Epithelial cell of proximal tubule (primary cell): ENCODE results near the gene DIPK1B. TPM values are rescaled to one million over a fixed set of nuclear protein-coding genes. Genes with fewer than 3 reads are reported as not detected.
"Not testable (repeated sequence)": the region's sequence is repeated elsewhere in the genome, so short reads cannot be mapped to it uniquely, and the experiment has no call there.

Source experiments
- DNase-seq: peaks from one replicate; pipeline ENCODE4 v3.0.0-alpha.2; 2011; ENCODE audit warnings: low read depth
- H3K4me3 ChIP-seq: 2 replicates; pipeline ENCODE4 v1.5.1; 2011; ENCODE audit warnings: low read depth, mild to moderate bottlenecking, low read length
- total RNA-seq: library from RNA; depleted of rRNA; stranded (reverse); fragments of >200 nt; gene quantifications from 2 replicates; pipeline ENCODE4 v1.2.3, GENCODE V29; 2015
- TF ChIP-seq, protein P1 (sequence below): conservative IDR thresholded peaks from 2 replicates; pipeline ENCODE4 v1.5.1; 2012; ENCODE audit warnings: low read depth, mild to moderate bottlenecking, low read length

DIPK1B gene
- total RNA-seq, 1 donor from 2014 or later, result 20.3 TPM

DNA sequence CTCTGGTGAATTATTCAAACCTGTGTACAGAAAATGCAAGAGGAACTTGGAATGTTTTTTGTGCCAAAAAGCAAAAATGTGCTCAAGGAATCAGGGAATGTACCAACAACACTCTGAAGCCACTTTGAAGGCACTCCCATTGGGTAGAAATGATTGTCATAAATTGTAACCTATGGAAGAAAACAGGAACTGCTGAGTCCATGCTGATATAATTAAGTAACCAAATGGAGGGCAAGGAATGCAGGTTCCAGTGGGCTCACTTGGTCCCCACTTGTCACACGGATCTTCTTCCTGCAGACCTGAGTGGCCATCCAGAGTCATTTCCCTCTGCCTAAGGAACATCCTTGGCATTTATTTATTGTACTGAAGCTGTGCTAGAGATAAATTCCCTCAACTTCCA, 38.9 kb downstream of the DIPK1B start:
- TF ChIP-seq, protein P1, sequence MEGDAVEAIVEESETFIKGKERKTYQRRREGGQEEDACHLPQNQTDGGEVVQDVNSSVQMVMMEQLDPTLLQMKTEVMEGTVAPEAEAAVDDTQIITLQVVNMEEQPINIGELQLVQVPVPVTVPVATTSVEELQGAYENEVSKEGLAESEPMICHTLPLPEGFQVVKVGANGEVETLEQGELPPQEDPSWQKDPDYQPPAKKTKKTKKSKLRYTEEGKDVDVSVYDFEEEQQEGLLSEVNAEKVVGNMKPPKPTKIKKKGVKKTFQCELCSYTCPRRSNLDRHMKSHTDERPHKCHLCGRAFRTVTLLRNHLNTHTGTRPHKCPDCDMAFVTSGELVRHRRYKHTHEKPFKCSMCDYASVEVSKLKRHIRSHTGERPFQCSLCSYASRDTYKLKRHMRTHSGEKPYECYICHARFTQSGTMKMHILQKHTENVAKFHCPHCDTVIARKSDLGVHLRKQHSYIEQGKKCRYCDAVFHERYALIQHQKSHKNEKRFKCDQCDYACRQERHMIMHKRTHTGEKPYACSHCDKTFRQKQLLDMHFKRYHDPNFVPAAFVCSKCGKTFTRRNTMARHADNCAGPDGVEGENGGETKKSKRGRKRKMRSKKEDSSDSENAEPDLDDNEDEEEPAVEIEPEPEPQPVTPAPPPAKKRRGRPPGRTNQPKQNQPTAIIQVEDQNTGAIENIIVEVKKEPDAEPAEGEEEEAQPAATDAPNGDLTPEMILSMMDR, result no peak
- H3K4me3 ChIP-seq, result no peak overlapping the region
- DNase-seq, result no peak

DNA sequence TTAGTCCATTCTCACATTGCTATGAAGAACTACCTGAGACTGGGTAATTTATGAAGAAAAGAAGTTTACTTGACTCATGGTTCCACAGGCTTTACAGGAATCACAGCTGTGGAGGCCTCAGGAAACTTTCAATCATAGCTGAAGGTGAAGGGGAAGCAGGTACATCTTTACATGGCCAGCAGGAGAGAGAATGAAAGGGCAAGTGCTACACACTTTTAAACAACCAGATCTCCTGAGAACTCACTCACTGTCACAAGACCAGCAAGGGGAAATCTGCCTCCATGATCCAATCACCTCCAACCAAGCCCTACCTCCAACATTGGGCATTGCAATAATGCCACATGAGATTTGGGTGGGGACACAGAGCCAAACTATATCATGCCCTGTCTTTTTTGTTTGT, 39.4 kb downstream of the DIPK1B start:
- DNase-seq, result no peak
- TF ChIP-seq, protein P1, result no peak
- no peak overlapping the region for H3K4me3 ChIP-seq

DNA sequence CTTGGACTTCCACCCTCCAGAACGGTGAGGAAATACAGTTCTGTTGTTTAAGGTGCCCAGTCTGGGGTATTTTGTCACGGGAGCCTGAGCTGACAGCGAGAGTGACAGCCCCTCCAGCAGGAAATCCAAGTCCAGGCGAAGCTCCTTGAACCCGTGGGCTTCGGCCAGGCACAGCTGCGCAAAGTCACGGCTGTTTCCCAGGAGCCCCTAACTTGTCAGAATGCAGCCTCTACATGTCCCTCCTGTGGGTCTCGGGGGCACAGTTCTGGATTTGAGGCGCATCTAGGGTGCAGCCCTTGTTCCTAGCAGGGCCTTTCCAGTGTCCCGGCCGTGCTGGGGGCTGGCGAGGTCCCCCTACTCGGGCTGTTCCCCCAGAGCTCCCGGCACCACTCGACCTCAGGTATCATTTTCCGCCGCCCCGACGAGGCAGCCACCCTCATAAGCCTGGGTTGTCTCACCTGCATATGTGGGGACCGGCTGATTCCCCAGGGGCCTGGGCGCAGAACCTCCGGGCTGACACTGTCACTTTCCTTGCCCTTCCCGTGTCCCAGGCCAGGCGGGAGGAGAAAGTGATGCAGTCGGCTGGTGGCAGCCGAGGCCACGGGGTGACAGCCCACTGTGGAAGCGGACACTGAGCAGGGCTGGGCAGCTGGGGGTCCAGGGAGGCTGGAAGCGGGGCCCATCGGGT, 41.1 kb downstream of the DIPK1B start:
- DNase-seq, result no peak
- no peak overlapping the region for H3K4me3 ChIP-seq
- TF ChIP-seq, protein P1, result no peak

DNA sequence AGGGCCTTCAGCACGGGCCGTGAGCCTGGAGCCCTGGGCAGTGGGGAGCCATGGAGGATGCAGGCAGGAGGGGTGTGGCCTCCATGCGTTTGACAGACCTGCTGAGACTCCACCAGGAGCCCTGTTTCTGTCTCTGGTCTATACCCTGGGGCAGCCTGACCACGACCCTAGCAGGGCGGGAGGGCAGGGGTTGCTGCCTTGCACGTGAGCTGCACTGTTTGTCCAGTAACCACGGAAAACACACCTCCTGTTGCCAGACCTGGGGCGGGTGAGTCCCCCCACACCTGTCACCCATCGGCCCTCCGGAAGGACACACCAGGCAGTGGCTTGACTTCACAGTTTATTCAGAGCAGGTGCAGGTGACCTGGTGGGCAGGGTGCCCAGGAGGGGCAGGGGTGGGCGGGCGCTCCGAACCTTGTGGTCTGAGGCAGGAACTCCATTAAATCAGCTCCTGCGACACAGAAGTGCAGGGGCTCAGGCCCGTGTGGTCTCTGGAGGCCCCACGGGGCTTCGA, 41.7 kb downstream of the DIPK1B start:
- no peak overlapping the region for H3K4me3 ChIP-seq
- DNase-seq, result no peak
- TF ChIP-seq, protein P1, result no peak

DNA sequence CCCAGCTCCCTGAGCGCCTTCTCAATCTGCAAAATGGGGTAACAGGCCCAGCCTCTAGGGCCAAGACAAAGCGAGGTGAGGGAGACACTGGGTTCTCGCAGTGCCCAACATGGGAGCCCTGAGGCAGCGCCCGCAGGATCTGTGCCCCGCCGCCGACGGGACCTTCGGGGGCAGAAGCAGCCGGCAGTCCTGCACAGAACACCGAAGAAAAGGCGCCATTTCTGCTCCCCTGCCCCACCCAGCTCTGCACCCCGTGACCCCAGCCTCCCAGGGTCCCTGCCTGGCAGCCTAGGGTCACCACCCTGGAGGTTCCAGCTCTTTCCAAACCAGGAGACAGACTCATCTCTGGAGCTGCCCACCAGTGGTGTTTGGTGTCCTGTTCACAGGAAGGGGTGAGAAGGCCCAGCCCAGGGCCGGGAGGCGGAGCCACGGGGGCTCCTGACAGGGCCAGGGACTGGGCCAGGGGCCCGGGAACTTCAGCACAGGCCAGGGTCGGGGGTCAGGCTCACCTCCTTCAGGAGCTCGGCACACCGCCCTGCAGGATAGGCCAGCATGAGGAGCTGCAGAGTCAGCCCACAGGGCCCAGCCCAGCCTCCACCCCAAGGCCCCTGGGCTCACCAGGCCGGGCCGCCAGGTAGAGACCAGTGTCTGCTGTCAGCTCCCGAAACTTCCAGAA, 42.4 kb downstream of the DIPK1B start:
- no peak for DNase-seq
- no peak overlapping the region for H3K4me3 ChIP-seq
- TF ChIP-seq, protein P1, result no peak

DNA sequence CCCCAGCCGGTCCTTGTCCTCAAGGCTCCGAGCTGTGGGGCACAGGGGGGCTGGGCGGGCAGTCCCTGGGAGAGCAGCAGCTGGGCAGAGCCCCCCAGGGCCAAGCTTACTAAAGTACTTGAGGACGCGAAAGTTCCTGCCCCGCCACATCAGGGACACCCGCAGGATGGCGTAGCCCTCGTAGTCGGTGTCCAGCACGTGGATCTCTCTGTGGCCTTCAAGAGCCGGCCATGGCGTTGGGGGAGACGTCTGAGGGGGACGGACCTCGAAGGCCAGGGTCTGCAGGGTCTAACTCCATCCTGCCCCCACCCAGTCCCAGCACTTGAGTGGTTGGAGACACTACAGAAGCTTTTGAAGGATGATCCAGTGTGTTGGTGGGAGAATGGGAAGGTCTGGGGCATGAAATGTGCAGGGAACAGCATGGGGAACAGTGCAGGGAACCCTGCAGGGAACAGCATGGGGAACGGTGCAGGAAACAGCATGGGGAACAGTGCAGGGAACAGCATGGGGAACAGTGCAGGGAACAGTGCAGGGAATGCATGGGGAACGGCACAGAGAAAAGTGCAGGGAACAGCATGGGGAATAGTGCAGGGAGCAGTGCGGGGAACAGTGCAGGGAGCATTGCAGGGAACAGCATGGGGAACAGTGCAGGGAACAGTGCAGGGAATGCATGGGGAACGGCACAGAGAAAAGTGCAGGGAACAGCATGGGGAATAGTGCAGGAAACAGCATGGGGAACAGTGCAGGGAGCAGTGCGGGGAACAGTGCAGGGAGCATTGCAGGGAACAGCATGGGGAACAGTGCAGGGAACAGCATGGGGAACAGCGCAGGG, 43.1 kb downstream of the DIPK1B start:
- not testable (repeated sequence) for H3K4me3 ChIP-seq, DNase-seq

DNA sequence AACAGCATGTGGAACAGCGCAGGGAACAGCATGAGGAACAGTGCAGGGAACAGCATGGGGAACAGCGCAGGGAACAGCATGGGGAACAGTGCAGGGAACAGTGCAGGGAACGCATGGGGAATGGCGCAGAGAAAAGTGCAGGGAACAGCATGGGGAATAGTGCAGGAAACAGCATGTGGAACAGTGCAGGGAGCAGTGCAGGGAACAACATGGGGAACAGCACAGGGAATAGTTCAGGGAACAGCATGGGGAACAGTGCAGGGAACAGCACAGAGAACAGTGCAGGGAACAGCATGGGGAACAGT, 43.7 kb downstream of the DIPK1B start:
- DNase-seq, result no peak
- TF ChIP-seq, protein P1, result no peak
- no peak overlapping the region for H3K4me3 ChIP-seq
